ENCODE measurements around the gene TBC1D16.

Gene TBC1D16

GRCh38 chr17:79952901-79953300 is 82.8 kb downstream of the TBC1D16 start:
- DNase-seq (ENCODE audit: low read depth in 4 of 4, low spot score in 1 of 4) = no peak

DNA sequence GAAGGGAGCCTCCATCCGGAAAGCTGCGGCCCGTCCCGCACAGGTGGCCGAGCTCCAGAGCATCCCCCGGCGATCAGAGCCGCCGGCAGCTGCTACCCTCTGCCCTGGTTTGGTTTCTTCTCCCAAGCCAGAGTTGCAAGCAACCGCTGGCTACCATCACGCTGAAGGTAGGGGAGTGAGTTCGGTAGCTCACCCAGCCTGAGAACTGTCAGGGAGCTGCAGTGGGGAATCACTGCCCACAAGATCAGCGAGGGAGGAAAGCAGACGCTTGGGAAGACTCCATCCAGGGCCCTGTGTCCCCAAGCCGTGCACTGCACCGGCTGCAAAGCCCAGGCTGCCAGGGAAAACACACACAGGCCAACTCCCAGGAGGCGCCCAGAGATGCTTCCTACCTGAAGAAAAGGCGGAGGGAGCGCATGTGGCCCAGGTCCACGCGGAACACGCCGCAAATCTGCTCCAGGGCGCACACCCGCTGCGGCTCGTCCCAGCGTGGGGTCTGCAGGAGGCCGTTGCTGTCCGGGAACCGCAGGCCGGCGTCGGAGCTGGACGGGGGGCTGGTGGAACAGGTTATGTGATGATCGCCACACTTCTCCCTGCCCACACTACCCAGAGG is 83.3 kb downstream of the TBC1D16 start:
- no peak for DNase-seq (ENCODE audit: low read depth in 4 of 4, low spot score in 1 of 4)

DNA sequence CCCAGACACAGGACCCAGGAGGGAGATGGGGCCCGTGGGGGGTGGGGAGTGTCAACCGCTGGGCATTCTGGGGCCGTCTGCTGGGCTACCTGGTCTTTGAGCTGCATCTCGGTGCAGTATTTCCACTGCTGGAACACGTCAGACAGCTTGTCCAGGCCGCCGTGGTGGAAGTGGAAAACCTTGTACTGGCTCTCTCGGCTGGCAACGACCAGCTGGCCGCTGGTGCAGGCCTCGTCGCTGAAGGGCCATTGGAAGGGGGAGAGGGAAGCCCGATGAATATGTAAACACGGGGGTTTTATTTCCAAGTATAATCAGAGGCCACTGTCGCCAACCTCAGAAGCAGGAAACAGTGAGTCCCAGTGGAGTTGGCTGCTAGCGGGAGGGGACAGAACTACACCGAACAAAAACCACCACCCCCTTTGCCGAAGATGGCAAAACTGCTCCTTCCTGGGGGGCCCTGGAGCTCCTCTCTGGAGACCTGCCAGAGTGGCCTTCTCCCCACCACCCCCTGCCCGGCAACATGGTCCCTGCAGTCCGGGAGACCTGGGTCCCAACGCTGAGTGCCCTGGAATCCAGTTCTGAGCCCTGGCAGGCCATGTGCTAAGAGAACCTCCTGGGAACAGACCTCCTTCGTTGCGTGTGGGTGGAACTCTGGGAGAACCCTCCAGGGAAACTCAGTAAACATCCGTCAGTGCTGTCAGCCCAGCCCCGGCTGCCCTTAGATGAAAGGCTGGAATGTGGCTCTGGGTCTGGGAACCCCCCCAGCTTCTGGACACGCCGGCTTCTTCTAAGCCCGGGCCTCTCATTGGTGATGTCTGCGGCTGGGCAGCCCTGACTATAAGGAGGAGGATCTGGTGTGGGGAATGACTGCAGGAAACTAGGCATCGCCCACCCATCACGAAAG is 84.1 kb downstream of the TBC1D16 start:
- no peak for DNase-seq (ENCODE audit: low read depth in 4 of 4, low spot score in 1 of 4)

GRCh38 chr17:79950751-79951150 is 84.9 kb downstream of the TBC1D16 start:
- DNase-seq (ENCODE audit: low read depth in 4 of 4, low spot score in 1 of 4) = no peak

- DNase-seq (ENCODE audit: low read depth in 4 of 4, low spot score in 1 of 4) = no peak
Observed at GRCh38 chr17:79950306-79950705, 85.4 kb downstream of the TBC1D16 start.

DNA sequence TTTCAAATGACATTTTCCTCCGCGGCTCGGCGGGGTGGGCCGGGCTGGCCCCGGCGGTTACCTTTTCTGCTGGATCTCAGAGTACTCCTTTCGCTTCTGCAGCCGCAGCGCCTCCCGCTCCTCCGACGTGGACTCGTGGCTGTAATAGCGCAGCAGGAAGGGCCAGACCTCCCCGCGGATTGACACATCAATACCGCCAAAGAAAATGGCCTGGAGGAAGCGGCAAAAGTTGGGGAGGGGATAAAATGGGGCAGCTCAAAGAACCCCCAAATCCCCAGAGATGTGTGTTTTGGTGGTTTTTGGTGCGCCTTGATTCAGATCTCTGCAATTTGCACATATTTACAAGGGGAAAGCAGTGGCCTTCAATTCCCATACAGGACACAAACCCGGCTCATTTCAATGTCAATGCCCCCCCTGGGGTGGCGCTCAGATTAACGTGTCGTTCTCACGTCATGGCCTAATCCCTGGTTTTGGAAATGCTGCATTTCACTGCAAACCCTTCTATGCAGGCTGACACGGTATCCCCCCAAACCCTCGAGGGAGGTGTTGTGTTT is 85.9 kb downstream of the TBC1D16 start:
- no peak for DNase-seq (ENCODE audit: low read depth in 4 of 4, low spot score in 1 of 4)

DNA sequence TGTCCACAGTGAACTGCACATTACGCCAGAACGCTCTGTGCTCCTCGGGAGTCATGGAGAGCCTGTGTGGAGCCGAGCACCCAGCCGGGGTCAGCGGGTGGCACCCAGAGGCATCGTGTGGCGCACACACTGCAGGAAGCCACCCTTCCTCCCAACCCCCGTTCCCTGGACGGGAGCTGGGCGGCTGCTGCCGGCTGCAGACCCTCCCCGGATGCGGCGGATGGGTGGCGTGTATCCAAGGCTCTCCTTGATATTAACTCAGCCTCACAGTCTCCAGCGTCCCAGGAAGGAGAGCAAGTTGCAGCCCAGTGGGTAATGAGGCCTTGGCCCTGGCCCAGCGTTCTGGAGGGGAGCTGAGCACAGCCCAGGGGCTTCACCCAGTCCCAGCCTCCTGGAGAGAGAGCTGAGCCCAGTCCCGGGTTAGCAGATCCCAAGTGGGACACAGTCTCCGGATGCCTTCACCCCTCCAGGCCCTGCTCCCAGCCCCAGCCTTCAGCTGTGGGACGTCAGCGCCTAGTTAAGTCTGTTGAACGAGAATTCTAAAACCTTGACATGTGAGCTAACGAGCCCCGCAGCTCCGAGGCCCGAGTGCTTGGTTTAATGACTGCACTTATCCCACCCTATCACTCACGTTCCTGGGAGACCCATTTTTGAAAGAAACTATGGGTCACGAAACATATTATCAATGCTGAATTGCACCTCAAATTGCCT is 86.6 kb downstream of the TBC1D16 start:
- DNase-seq (ENCODE audit: low read depth in 4 of 4, low spot score in 1 of 4) = no peak

DNA sequence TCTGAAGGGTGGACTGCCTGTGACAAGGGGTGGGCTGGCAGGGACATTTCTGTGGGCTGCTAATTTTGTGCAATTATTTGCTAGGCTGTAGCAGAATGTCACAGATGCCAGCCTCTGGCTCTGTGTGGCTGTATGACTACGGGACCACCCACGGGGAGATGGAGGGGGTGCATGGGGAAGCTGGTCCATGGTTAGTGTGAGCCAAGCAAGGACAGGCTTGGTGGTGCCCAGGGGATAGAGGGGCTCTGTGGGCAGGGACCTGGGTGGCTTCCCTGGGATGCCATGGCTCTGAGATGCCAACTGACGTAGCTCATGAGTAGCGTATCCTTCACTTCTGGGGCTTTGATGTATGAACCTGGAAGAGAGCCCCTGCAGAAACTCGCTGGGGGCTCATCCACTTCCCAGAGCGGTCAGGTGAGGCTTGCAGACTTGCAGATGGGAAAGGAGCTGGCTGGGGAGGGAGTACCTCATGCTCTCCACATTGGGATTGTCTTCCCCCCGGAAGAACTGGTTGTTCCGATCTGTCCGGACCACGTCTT is 87.2 kb downstream of the TBC1D16 start:
- DNase-seq (ENCODE audit: low read depth in 4 of 4, low spot score in 1 of 4) = no peak

- DNase-seq (ENCODE audit: low read depth in 4 of 4, low spot score in 1 of 4) = no peak
Observed at GRCh38 chr17:79947351-79948031, 88.2 kb downstream of the TBC1D16 start.

GRCh38 chr17:79946352-79947231 is 89.1 kb downstream of the TBC1D16 start:
- no peak for DNase-seq (ENCODE audit: low read depth in 4 of 4, low spot score in 1 of 4)

- no peak for DNase-seq (ENCODE audit: low read depth in 4 of 4, low spot score in 1 of 4)
Observed at GRCh38 chr17:79945591-79946255, 89.9 kb downstream of the TBC1D16 start.

GRCh38 chr17:79944821-79945391 is 90.8 kb downstream of the TBC1D16 start:
- no peak for DNase-seq (ENCODE audit: low read depth in 4 of 4, low spot score in 1 of 4)

GRCh38 chr17:79944251-79944812 is 91.3 kb downstream of the TBC1D16 start:
- DNase-seq (ENCODE audit: low read depth in 4 of 4, low spot score in 1 of 4) = no peak

DNA sequence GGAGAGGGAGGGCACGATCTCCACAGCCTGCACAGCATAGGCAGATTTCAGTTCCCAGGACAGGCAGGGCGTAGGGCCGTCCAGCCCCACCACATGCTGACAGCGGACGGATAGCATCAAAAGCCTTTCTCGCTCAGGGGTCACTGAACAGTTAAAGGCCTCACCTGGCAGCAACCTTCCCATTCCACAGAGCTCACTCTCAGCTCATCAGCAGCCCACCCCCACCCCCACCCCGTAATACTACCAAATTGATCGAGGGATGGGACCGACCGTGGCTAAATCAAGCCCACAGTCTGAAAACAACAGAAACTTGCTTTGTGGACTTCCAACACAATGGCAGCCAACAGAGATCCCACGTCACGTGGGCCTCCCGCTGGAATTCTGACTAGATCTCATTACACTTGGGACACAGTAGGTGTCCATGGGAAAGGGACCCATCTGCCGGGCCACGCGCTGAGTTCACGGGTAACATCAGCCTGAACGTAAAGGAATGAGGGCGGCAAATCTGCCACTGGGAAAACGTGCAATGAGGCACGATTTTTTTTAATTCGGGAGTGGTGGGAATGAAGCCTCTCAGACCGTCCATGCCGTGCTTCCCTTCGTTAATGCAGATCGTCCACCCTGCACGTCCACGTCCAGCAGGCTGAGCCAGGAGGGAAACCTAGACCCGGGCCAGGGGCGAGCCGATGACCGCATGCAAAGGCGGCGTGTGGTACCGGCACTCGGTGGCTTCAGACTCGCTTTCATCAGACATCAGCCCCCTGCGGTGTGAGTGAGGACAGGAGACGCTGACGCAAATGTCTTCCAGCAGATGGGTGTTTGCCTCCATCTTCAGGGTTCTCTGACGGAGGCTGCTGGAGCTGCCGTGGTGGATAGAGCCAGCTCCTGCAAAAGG is 92.1 kb downstream of the TBC1D16 start:
- no peak for DNase-seq (ENCODE audit: low read depth in 4 of 4, low spot score in 1 of 4)

- DNase-seq (ENCODE audit: low read depth in 4 of 4, low spot score in 1 of 4) = no peak
Observed at GRCh38 chr17:79942591-79943346, 92.9 kb downstream of the TBC1D16 start.

GRCh38 chr17:79942011-79942405 is 93.7 kb downstream of the TBC1D16 start:
- no peak for DNase-seq (ENCODE audit: low read depth in 4 of 4, low spot score in 1 of 4)
